Sigmoid colon (tissue), 7 donors: ENCODE results near the gene CLEC19A. TPM values are rescaled to one million over a fixed set of nuclear protein-coding genes. Genes with fewer than 3 reads are reported as not detected.

ENCODE experiments used
- DNase-seq: peaks from one replicate; pipeline ENCODE4 v3.0.0-alpha.2; 2019
- H3K27ac ChIP-seq, 4 donors: fragments of 200-600 bp; sonication (generic); one replicate each; pipeline ENCODE4 v1.5.1; 2016 to 2019; ENCODE audit warnings: mild to moderate bottlenecking in 1 of 4
- H3K27me3 ChIP-seq, 3 donors: fragments of 200-600 bp; sonication (generic); one replicate each; pipeline ENCODE4 v1.5.1; 2019; ENCODE audit warnings: mild to moderate bottlenecking in 1 of 3
- H3K36me3 ChIP-seq, 4 donors: fragments of 200-600 bp; sonication (generic); one replicate each; pipeline ENCODE4 v1.5.1; 2016 to 2019
- H3K4me1 ChIP-seq, 4 donors: fragments of 200-600 bp; sonication (generic); one replicate each; pipeline ENCODE4 v1.5.1; 2017 to 2019
- H3K4me3 ChIP-seq, 4 donors: fragments of 200-600 bp; sonication (generic); one replicate each; pipeline ENCODE4 v1.5.1; 2017 to 2019; ENCODE audit warnings: mild to moderate bottlenecking in 2 of 4, moderate library complexity in 1 of 4
- H3K9me3 ChIP-seq, 4 donors: fragments of 200-600 bp in 3 of 4; sonication (generic) in 3 of 4; one replicate each; pipeline versions ENCODE4 v1.5.1 to v1.6.1; 2013 to 2019
- EP300 ChIP-seq, 4 donors: sonication (generic); formaldehyde crosslinking; IDR thresholded peaks; one replicate each; pipeline ENCODE4 v1.6.1; 2017; ENCODE audit warnings: antibody characterized with exemption in 4 of 4
- POLR2A ChIP-seq, 2 donors: fragments of 450-650 bp; IDR thresholded peaks; one replicate each; pipeline ENCODE4 v1.6.1; 2016; ENCODE audit warnings: antibody characterized with exemption in 2 of 2, mild to moderate bottlenecking in 2 of 2, moderate library complexity in 2 of 2
- POLR2AphosphoS5 ChIP-seq, 4 donors: sonication (generic); formaldehyde crosslinking; IDR thresholded peaks; one replicate each; pipeline ENCODE4 v1.6.1; 2017; ENCODE audit warnings: antibody characterized with exemption in 4 of 4
- WGBS, 2 donors: extraction: QIAGEN DNeasy Blood & Tissue Kit; methylation state at CpG; one replicate each; pipeline ENCODE4 v1.1.7; 2013; 5-methylcytosine and 5-hydroxymethylcytosine counted together
- intact Hi-C: fragments of 100-400 bp; cut with DNase I; formaldehyde crosslinking; loops from one replicate; pipeline ENCODE4 v1.15.1; 2023
- polyA plus RNA-seq, 3 donors: library from polyadenylated mRNA; stranded (reverse); fragments of 200-250 nt; gene quantifications; one replicate each; pipeline ENCODE4 v1.2.3, GENCODE V29; 2013
- total RNA-seq, 4 donors: library from RNA; depleted of rRNA; stranded (reverse); fragments of >200 nt; gene quantifications; one replicate each; pipeline ENCODE4 v1.1.0, GENCODE V29; 2016
- TF ChIP-seq, protein P1 (sequence below), 4 experiments: fragments of 450-650 bp in 3 of 4; fragments of 200-600 bp in 1 of 4; IDR thresholded peaks; one replicate each; pipeline ENCODE4 v1.5.1; 2016 to 2019; ENCODE audit warnings: antibody characterized with exemption in 4 of 4, mild to moderate bottlenecking in 3 of 4, moderate library complexity in 2 of 4
- donor health status: healthy with polysubstance abuse.
- donor health status: Bipolar disorder and iron deficiency.
- donor health status: healthy.

Gene CLEC19A
- total and polyA plus RNA-seq, 7 donors: not detected

DNA sequence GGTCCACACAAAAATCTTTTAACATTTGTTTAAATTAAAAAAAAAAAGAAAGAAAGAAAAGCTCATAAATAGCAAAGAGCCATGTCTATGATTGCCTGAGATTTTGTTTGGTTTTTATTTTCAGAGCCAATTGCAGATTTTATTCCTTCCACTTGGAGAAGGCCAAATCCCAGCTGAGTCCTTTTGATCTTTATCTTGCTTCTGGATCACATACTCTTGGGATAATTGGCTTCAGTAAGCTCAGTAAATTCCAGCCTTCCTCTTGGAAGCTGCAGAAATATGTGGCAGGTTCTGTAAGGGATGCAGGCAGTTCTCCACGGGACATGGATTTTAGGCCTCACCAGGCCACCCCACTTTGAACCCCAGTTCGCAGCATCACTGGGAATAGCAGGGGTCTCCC lies 68.8 kb downstream of the CLEC19A start:
- Histone ChIP-seq H3K9me3 (no peaks in the 10 kb centered on the region), H3K36me3 (no peaks in the 10 kb centered on the region), H3K4me1 (no peaks in the 10 kb centered on the region), H3K27me3 (peaks cover 0 to 4% (median 0%) of the 10 kb centered on the region in 3 donors), H3K27ac (no peak overlapping the region), H3K4me3 (no peak overlapping the region)
- TF ChIP-seq, protein P1, sequence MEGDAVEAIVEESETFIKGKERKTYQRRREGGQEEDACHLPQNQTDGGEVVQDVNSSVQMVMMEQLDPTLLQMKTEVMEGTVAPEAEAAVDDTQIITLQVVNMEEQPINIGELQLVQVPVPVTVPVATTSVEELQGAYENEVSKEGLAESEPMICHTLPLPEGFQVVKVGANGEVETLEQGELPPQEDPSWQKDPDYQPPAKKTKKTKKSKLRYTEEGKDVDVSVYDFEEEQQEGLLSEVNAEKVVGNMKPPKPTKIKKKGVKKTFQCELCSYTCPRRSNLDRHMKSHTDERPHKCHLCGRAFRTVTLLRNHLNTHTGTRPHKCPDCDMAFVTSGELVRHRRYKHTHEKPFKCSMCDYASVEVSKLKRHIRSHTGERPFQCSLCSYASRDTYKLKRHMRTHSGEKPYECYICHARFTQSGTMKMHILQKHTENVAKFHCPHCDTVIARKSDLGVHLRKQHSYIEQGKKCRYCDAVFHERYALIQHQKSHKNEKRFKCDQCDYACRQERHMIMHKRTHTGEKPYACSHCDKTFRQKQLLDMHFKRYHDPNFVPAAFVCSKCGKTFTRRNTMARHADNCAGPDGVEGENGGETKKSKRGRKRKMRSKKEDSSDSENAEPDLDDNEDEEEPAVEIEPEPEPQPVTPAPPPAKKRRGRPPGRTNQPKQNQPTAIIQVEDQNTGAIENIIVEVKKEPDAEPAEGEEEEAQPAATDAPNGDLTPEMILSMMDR (IDR thresholded peaks at IDR 0.05): no peak
- no peak for TF ChIP-seq POLR2A (IDR thresholded peaks at IDR 0.05)
- no peak for TF ChIP-seq POLR2AphosphoS5 (IDR thresholded peaks at IDR 0.05)
- TF ChIP-seq EP300 (IDR thresholded peaks at IDR 0.05): no peak
- no peak for DNase-seq
- WGBS, 2 donors: 84 to 95% methylated on average over 2 of the region's 2 CpGs
- intact Hi-C loops: no loop called here

DNA sequence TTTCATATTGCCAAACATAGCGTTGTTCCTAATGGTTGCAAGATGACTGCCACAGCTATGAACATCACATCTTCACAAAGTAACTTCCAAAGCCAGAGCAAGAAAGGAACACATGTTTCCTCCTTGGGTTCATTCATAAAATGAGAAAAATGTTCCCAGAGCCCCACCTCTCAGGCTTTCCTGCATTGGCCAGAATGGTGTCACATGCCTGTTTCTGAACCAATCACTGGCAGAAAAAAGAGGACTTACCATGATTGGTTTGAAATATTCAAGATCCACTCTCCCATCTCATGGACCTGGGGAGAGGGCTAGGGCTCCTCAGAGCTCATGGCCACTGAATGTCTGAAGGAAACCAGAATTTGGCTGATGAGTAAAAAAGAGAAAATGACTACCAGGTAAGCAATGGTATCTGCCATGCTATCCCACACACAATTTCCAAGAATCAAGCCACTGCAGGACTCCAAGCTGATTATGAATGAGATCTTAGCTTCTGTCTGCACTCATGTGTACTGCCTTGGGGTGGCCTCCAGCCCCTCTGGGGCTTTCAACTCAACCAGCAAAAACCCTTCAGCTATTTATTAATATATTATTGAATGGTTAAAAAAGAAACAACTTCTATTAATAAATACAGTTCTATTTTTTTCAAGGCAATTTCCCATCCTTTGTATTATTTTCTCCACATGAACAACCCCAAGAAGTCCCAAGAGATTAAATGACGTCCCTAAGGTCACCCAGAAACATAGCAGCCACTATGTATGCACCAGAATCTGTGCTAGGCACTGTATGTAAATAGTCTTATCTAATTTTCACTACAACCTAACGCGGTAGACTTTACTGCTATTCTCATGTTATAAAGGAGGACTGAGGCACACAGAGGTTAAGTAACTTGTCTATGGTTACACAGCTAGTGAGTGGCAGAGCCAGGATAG lies 70.8 kb downstream of the CLEC19A start:
- DNase-seq: no peak
- 71 to 77% methylated on average over 4 of the region's 4 CpGs for WGBS, 2 donors

DNA sequence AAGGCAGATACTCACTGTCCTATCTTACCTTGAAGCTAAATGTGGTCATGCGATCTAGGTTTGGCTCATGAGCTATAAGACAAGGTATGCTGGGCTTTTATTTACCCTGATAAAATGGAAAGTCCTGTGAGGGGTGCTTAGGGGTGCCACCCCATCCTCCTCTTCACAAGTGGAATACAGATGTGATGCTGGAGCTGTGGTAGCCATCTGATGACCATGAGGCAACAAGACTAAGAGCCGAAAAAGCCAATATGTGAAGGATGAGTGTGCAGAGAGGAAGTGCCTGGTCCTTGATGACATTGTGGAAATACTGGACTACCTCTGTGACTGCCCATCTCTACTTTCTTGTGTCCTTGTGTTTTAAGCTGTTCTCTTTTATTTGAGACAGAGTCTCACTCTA lies 74.0 kb downstream of the CLEC19A start:
- no peak overlapping the region for H3K27ac ChIP-seq
- H3K36me3 ChIP-seq: no peaks in the 10 kb centered on the region
- no peak for DNase-seq
- no peaks in the 10 kb centered on the region for H3K9me3 ChIP-seq
- 98 to 100% methylated on average over 2 of the region's 2 CpGs for WGBS, 2 donors
- no peaks in the 10 kb centered on the region for H3K4me1 ChIP-seq
- TF ChIP-seq, protein P1 (IDR thresholded peaks at IDR 0.05): no peak
- TF ChIP-seq POLR2AphosphoS5 (IDR thresholded peaks at IDR 0.05): no peak
- TF ChIP-seq EP300 (IDR thresholded peaks at IDR 0.05): no peak
- TF ChIP-seq POLR2A (IDR thresholded peaks at IDR 0.05): no peak
- no peaks in the 10 kb centered on the region for H3K27me3 ChIP-seq
- no peak overlapping the region for H3K4me3 ChIP-seq
- intact Hi-C loops: no loop called here

More for the DNA sequence above, 70.8 kb downstream of the CLEC19A start:
- Histone ChIP-seq H3K4me1 (no peaks in the 10 kb centered on the region), H3K27ac (no peak overlapping the region), H3K27me3 (no peaks in the 10 kb centered on the region), H3K4me3 (no peak overlapping the region), H3K36me3 (no peaks in the 10 kb centered on the region), H3K9me3 (no peaks in the 10 kb centered on the region)
- TF ChIP-seq, protein P1 (IDR thresholded peaks at IDR 0.05): no peak
- TF ChIP-seq POLR2A (IDR thresholded peaks at IDR 0.05) (no peak), EP300 (IDR thresholded peaks at IDR 0.05) (no peak), POLR2AphosphoS5 (IDR thresholded peaks at IDR 0.05) (no peak)
- intact Hi-C loops: no loop called here

Other genes with a start within 250 kb of the CLEC19A start
- gene COQ7, start 218.1 kb upstream of the CLEC19A start, total RNA-seq: 10 to 100 TPM; 17.1 to 21.3 (median 18.8) TPM
- 10 to 100 TPM; 14.4 to 22.2 (median 21.5) TPM for gene COQ7, start 218.1 kb upstream of the CLEC19A start, polyA plus RNA-seq
- 10 to 100 TPM; 28.1 to 61.6 (median 44.2) TPM for gene ITPRIPL2, start 171.8 kb upstream of the CLEC19A start, total RNA-seq
- gene ITPRIPL2, start 171.8 kb upstream of the CLEC19A start, polyA plus RNA-seq: 1 to 10 TPM; 5.5 to 9.9 (median 8.4) TPM
- gene SYT17, start 117.5 kb upstream of the CLEC19A start, total RNA-seq: 1 to 10 TPM in 3 of 4 donors, under 1 TPM in 1; 0.68 to 2.5 (median 1.8) TPM
- gene SYT17, start 117.5 kb upstream of the CLEC19A start, polyA plus RNA-seq: 1 to 10 TPM; 2.2 to 7.6 (median 4.2) TPM
- gene TMC5, start 132.2 kb downstream of the CLEC19A start, total RNA-seq: under 1 TPM in 2 of 4 donors, not detected in 2; 0.36 to 0.83 TPM
- 10 to 100 TPM; 22.4 to 56.0 (median 35.4) TPM for gene TMC5, start 132.2 kb downstream of the CLEC19A start, polyA plus RNA-seq
- gene GDE1, start 236.4 kb downstream of the CLEC19A start, total RNA-seq: 100 to 1,000 TPM in 2 of 4 donors, 10 to 100 TPM in 2; 78.5 to 107 (median 103) TPM
- 10 to 100 TPM; 56.6 to 86.5 (median 78.1) TPM for gene GDE1, start 236.4 kb downstream of the CLEC19A start, polyA plus RNA-seq
- 10 to 100 TPM; 13.3 to 20.7 (median 19.4) TPM for gene CCP110, start 238.2 kb downstream of the CLEC19A start, total RNA-seq
- 1 to 10 TPM; 2.4 to 6.9 (median 3.5) TPM for gene CCP110, start 238.2 kb downstream of the CLEC19A start, polyA plus RNA-seq